Mononuclear cell (primary cell): ENCODE results near the gene PACRGL. TPM values are rescaled to one million over a fixed set of nuclear protein-coding genes. Genes with fewer than 3 reads are reported as not detected.
A peak's percentile ranks its signal among the peaks of the same experiment; 100 is the strongest.

Experiments
- H3K27me3 ChIP-seq: 2 replicates; pipeline ENCODE4 v1.6.0; 2011; ENCODE audit warnings: low read length, control low read depth; ENCODE audit not compliant: insufficient read depth
- H3K4me1 ChIP-seq: 2 replicates; pipeline ENCODE4 v1.5.1; 2011; ENCODE audit warnings: mild to moderate bottlenecking, low read length, control low read depth; ENCODE audit not compliant: insufficient read depth
- H3K4me3 ChIP-seq: 2 replicates; pipeline ENCODE4 v1.5.1; 2011; ENCODE audit warnings: mild to moderate bottlenecking, low read length, moderate library complexity
- H3K9me3 ChIP-seq: 2 replicates; pipeline ENCODE4 v1.5.1; 2011; ENCODE audit warnings: low read depth, mild to moderate bottlenecking, control low read depth, low read length
- total RNA-seq: library from RNA; depleted of rRNA; stranded (reverse); fragments of >200 nt; gene quantifications from one replicate; pipeline ENCODE4 v1.2.3, GENCODE V29; 2012

Gene PACRGL
- total RNA-seq, result 7.0 TPM

GRCh38 chr4:20700007-20700761 lies at the start of gene PACRGL:
TSS of gene PACRGL (plus strand) at chr4:20700458. CDS start at chr4:20704482, 4,024 bp downstream.
- peaks cover 15% of the 10 kb centered on the region for H3K4me1 ChIP-seq
- H3K4me3 ChIP-seq, result peak within 1 kb of the TSS; percentile 81
- H3K27me3 ChIP-seq, result peaks cover 3% of the 10 kb centered on the region
- H3K9me3 ChIP-seq, result no peaks in the 10 kb centered on the region

GRCh38 chr4:20652226-20652885 lies 47.9 kb upstream of the PACRGL start:
- peaks cover 5% of the 10 kb centered on the region for H3K9me3 ChIP-seq
- H3K27me3 ChIP-seq, result no peaks in the 10 kb centered on the region
- no peak overlapping the region for H3K4me3 ChIP-seq
- no peaks in the 10 kb centered on the region for H3K4me1 ChIP-seq

- no peaks in the 10 kb centered on the region for H3K9me3 ChIP-seq
- H3K27me3 ChIP-seq, result no peaks in the 10 kb centered on the region
- no peaks in the 10 kb centered on the region for H3K4me1 ChIP-seq
- H3K4me3 ChIP-seq, result no peak overlapping the region
Measured at GRCh38 chr4:20658456-20658855, 41.8 kb upstream of the PACRGL start.

- Histone ChIP-seq H3K4me1 (no peaks in the 10 kb centered on the region), H3K9me3 (no peaks in the 10 kb centered on the region), H3K4me3 (no peak overlapping the region), H3K27me3 (no peaks in the 10 kb centered on the region)
Measured at GRCh38 chr4:20662851-20663250, 37.4 kb upstream of the PACRGL start.

GRCh38 chr4:20666012-20666860 lies 34.0 kb upstream of the PACRGL start:
- H3K9me3 ChIP-seq, result no peaks in the 10 kb centered on the region
- no peak overlapping the region for H3K4me3 ChIP-seq
- H3K27me3 ChIP-seq, result no peaks in the 10 kb centered on the region
- no peaks in the 10 kb centered on the region for H3K4me1 ChIP-seq

- no peaks in the 10 kb centered on the region for H3K4me1 ChIP-seq
Measured at GRCh38 chr4:20672262-20672661, 28.0 kb upstream of the PACRGL start.

GRCh38 chr4:20675786-20676185 lies 24.5 kb upstream of the PACRGL start:
- H3K4me1 ChIP-seq, result no peaks in the 10 kb centered on the region
- no peak overlapping the region for H3K4me3 ChIP-seq
- H3K9me3 ChIP-seq, result no peaks in the 10 kb centered on the region
- peaks cover 3% of the 10 kb centered on the region for H3K27me3 ChIP-seq

More at GRCh38 chr4:20672262-20672661, 28.0 kb upstream of the PACRGL start:
- Histone ChIP-seq H3K4me3 (no peak overlapping the region), H3K9me3 (no peaks in the 10 kb centered on the region), H3K27me3 (no peaks in the 10 kb centered on the region)

- Histone ChIP-seq H3K27me3 (peaks cover 3% of the 10 kb centered on the region), H3K4me3 (no peak overlapping the region), H3K4me1 (no peaks in the 10 kb centered on the region), H3K9me3 (no peaks in the 10 kb centered on the region)
Measured at GRCh38 chr4:20676501-20677197, 23.6 kb upstream of the PACRGL start.

- Histone ChIP-seq H3K4me1 (no peaks in the 10 kb centered on the region), H3K4me3 (no peak overlapping the region), H3K27me3 (peaks cover 3% of the 10 kb centered on the region), H3K9me3 (no peaks in the 10 kb centered on the region)
Measured at GRCh38 chr4:20678400-20678799, 21.9 kb upstream of the PACRGL start.

GRCh38 chr4:20679951-20680350 lies 20.3 kb upstream of the PACRGL start:
- peaks cover 3% of the 10 kb centered on the region for H3K27me3 ChIP-seq
- H3K4me1 ChIP-seq, result no peaks in the 10 kb centered on the region
- H3K4me3 ChIP-seq, result no peak overlapping the region
- no peaks in the 10 kb centered on the region for H3K9me3 ChIP-seq

GRCh38 chr4:20680736-20681135 lies 19.5 kb upstream of the PACRGL start:
- Histone ChIP-seq H3K9me3 (no peaks in the 10 kb centered on the region), H3K27me3 (peaks cover 3% of the 10 kb centered on the region), H3K4me3 (no peak overlapping the region), H3K4me1 (no peaks in the 10 kb centered on the region)

GRCh38 chr4:20681271-20681670 lies 19.0 kb upstream of the PACRGL start:
- no peaks in the 10 kb centered on the region for H3K9me3 ChIP-seq
- no peak overlapping the region for H3K4me3 ChIP-seq
- H3K4me1 ChIP-seq, result no peaks in the 10 kb centered on the region
- peaks cover 3% of the 10 kb centered on the region for H3K27me3 ChIP-seq

- no peak overlapping the region for H3K4me3 ChIP-seq
- peaks cover 3% of the 10 kb centered on the region for H3K27me3 ChIP-seq
- no peaks in the 10 kb centered on the region for H3K4me1 ChIP-seq
- H3K9me3 ChIP-seq, result no peaks in the 10 kb centered on the region
Measured at GRCh38 chr4:20682853-20683252, 17.4 kb upstream of the PACRGL start.

- Histone ChIP-seq H3K4me1 (no peaks in the 10 kb centered on the region), H3K9me3 (no peaks in the 10 kb centered on the region), H3K27me3 (peaks cover 3% of the 10 kb centered on the region), H3K4me3 (no peak overlapping the region)
Measured at GRCh38 chr4:20683766-20684165, 16.5 kb upstream of the PACRGL start.
